HG03460 (cell line): Measurements from ENCODE around the gene RXRA.
A peak's percentile ranks its signal among the peaks of the same experiment; 100 is the strongest.

ENCODE experiments used
- ATAC-seq: cut with Tn5 transposase; IDR thresholded peaks from one replicate; pipeline ENCODE4 v1.9.1; 2021; ENCODE audit not compliant: unreplicated experiment

RXRA gene

DNA sequence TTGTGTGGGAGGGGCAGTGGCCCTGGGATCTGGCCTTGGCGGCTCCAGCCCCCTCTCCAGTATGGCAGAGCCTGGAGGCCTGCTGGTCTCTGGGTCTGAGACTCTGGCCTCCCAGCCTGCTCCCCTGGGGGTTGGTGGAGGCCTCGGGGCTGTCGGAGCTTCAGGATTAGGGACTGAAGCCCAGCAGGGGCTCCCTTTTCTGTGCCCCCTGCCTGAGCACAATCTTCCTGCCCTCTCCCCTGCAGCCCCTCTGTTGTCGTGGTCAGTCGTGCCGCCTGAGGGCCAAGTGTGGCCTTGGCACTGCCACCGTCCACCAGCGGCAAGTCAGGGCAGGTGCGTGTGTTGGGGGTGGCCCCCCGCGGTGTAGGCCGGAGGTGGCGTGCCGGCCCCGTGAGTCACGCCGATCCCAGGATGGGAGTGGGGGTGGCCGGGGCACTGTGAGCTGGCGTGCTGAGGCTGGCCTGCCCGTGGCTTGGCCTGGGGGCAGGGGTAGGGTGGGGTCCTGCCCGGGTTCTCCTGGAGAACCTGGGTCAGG is 53.6 kb downstream of the RXRA start:
- no peak for ATAC-seq

GRCh38 chr9:134380542-134381271 is 54.5 kb downstream of the RXRA start:
- no peak for ATAC-seq

- no peak for ATAC-seq
Measured at GRCh38 chr9:134381272-134381661, 55.0 kb downstream of the RXRA start.

GRCh38 chr9:134381671-134382516 is 55.6 kb downstream of the RXRA start:
- no peak for ATAC-seq

DNA sequence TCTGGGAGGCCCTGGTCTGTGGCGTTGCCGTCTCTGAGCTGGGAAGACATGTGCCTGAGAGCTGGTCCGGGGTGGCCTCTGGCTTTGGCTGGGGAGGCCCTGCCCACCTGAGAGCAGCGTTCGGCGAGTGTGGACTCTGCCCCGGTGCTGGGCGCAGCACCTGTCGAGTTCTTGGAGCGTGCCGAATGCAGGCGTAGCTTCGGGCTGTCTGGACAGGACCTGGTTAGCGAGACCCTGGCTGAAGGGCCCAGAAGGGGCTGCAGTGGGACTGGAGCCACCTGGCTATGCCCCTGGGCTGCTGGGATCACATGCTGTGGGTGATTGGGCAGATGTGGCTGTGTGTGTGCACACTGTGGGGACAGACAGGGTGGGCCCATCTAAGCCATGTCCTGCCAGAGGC is 56.5 kb downstream of the RXRA start:
- no peak for ATAC-seq

DNA sequence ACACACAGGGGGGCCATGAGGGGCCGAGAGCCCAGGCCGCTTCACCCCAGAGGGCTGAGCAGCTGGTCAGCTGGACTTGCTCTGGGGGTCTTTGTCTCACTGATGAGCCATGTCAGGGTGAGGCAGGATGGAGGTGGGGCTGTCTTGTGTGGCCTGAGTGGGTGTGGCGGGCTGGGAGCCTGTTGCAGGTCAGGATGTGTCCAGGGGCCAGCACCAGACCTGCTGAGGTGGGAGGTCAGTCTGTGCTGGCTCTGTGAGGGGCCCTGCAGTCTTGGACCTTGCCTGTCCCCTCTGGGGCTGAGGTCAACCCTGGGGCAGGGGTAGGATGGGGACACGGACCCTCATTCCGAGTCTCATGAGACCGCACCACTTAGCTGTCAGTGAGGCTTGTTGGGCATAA is 56.9 kb downstream of the RXRA start:
- no peak for ATAC-seq

- no peak for ATAC-seq
Measured at GRCh38 chr9:134384811-134385479, 58.7 kb downstream of the RXRA start.

GRCh38 chr9:134385915-134386314 is 59.7 kb downstream of the RXRA start:
- no peak for ATAC-seq

GRCh38 chr9:134386951-134387831 is 60.9 kb downstream of the RXRA start:
- no peak for ATAC-seq

GRCh38 chr9:134388289-134388808 is 62.1 kb downstream of the RXRA start:
- ATAC-seq = no peak

GRCh38 chr9:134388976-134389375 is 62.7 kb downstream of the RXRA start:
- no peak for ATAC-seq

DNA sequence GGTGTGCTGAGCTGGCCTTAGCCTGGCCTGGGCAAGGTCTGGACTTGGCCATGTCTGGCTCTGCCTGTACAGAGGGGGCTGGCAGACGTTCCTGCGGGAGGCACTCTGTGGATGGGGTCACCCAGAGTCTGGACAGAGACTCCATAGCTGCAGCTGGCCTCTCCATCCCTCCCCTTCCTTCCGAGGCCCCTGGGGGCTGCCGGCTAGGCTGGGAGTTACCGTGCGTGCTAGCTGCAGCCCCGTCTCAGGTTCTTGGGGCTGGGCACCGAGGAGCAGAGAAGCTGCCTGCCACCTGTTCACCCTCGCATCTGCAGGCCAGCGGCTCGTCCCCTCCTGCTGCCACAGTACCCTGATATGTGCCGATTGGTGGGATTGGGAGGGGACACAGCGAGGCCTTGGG is 63.4 kb downstream of the RXRA start:
- ATAC-seq = no peak

GRCh38 chr9:134390537-134390936 is 64.3 kb downstream of the RXRA start:
- ATAC-seq = peak; percentile 27

DNA sequence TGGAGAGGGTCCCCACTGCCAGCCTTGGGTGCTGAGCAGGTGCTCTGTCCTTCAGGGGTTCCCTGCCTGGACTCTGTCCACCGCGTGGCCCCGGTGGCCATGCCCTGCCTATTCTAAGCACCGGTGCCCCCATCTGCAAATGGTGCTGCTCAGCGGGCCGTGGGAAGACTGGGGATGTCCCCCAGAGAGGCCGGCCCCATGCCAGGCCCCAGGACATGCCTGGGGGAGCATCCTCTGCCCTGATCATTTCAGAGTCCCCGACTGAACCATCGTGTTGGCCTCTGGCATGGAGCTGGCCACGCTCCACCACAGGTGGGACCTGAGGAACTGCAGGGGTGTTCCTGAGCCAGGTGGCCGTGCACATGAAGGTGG is 64.7 kb downstream of the RXRA start:
- ATAC-seq = peak; percentile 28

DNA sequence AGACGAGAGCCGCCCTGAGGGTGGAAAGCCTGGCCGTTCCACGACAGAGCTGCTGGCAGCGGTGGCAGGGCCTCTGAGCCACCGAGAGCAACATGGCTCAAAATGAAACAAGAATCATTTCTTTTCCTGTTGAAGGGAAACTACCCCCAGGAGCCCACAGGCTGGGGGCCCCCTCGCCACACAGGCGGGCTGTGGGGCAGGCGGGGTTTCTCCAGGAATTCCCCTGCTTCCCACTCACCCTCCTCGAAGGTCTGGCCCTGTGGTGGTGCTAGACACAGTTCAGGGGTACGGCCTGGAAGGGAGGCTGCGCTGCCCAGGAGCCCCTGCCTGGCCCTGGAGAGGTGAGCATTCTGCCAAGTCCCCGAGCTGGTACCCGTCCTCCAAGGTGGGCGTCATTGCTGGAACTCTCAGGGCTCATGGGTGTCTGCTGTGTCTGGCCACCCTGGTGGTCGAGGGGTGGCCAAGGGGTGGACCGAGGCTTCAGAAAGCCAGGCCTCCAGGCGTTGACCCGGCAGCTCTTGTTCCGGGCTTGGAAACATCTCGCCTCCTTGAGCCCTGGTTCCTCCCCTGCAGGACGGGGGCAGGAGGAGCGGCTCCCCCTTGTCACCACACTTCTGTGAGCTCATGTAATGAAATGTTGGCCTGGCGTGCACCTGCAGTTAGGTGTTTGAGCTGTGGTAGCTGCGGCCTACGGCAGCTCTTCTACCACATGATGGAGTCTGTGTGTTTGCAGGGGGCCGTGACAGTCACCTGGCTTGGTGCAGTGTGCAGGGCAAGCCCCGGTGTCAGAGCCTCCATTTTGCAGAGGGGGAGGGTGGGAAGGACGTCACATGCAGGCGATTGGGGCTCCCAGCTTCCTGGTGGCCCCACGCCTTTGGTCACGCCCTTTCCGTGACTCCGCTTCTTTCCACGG is 65.3 kb downstream of the RXRA start:
- peak; percentile 46 for ATAC-seq

GRCh38 chr9:134392900-134393299 is 66.6 kb downstream of the RXRA start:
- no peak for ATAC-seq

DNA sequence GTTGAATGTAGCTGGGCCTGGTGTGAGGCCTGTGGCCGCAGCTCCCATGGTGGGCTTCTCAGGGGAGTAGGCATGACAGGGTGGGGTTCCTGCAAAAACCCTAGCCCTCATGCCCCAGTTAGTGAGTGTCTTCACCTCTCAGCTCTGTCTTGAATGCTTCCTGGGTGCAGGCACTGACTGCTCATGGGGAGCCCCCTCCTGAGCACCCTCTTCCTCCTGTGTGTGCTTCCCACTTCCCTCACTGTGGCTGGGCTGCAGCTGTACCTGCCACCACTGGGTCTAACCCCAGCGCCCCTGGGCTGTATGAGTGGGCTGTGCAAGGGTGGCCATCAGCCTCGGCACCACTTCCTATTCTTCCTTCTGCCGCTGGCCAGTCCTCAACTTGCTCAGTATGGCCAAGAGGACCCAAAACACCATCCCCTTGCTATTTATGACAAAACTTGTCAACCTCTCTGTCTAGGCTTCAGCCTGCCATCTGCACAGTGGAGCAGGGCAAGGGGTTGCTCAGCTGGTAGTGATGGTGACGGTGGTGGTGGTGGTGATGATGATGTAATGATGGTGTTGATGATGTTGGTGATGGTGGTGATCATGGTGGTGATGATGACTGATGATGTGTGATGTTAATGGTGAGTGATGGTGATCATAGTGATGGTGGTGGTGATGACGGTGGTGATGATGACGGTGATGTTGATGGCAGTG is 67.5 kb downstream of the RXRA start:
- no peak for ATAC-seq

GRCh38 chr9:134395002-134395517 is 68.8 kb downstream of the RXRA start:
- no peak for ATAC-seq
